ENCODE results near the gene VPS8. TPM values are rescaled to one million over a fixed set of nuclear protein-coding genes. Genes with fewer than 3 reads are reported as not detected.

The VPS8 gene
- total RNA-seq, 1 experiment from 2014 or later: 47.1 TPM

- DNase-seq (ENCODE audit: low spot score): no peak
These were observed 1.8 kb upstream of the VPS8 start for GRCh38 chr3:184810146-184810545.

- DNase-seq (ENCODE audit: low spot score): no peak
These were observed 932 bp upstream of the VPS8 start for GRCh38 chr3:184811034-184811433.

GRCh38 chr3:184811663-184811998 is 335 bp upstream of the VPS8 start:
- DNase-seq (ENCODE audit: low spot score): no peak

- DNase-seq (ENCODE audit: low spot score): no peak
These were observed 686 bp downstream of the VPS8 start for GRCh38 chr3:184812662-184813042.

GRCh38 chr3:184813357-184813756 is 1.4 kb downstream of the VPS8 start:
- no peak for DNase-seq (ENCODE audit: low spot score)

- DNase-seq (ENCODE audit: low spot score): peak; percentile 30
These were observed 2.2 kb downstream of the VPS8 start for GRCh38 chr3:184814214-184814613.

GRCh38 chr3:184815046-184815930 is 3.3 kb downstream of the VPS8 start:
- peak; percentile 96 for DNase-seq (ENCODE audit: low spot score)

GRCh38 chr3:184816614-184817013 is 4.6 kb downstream of the VPS8 start:
- DNase-seq (ENCODE audit: low spot score): no peak

GRCh38 chr3:184820525-184820924 is 8.6 kb downstream of the VPS8 start:
- DNase-seq (ENCODE audit: low spot score): no peak

- DNase-seq (ENCODE audit: low spot score): no peak
These were observed 9.1 kb downstream of the VPS8 start for GRCh38 chr3:184821034-184821433.

- no peak for DNase-seq (ENCODE audit: low spot score)
These were observed 10.1 kb downstream of the VPS8 start for GRCh38 chr3:184822081-184822480.

- DNase-seq (ENCODE audit: low spot score): no peak
These were observed 10.7 kb downstream of the VPS8 start for GRCh38 chr3:184822654-184823053.

GRCh38 chr3:184823990-184824389 is 12.0 kb downstream of the VPS8 start:
- no peak for DNase-seq (ENCODE audit: low spot score)

- no peak for DNase-seq (ENCODE audit: low spot score)
These were observed 13.3 kb downstream of the VPS8 start for GRCh38 chr3:184825121-184825820.

- DNase-seq (ENCODE audit: low spot score): no peak
These were observed 15.6 kb downstream of the VPS8 start for GRCh38 chr3:184827572-184827971.

- no peak for DNase-seq (ENCODE audit: low spot score)
These were observed 20.1 kb downstream of the VPS8 start for GRCh38 chr3:184832044-184832443.

GRCh38 chr3:184832903-184833302 is 20.9 kb downstream of the VPS8 start:
- DNase-seq (ENCODE audit: low spot score): no peak

- no peak for DNase-seq (ENCODE audit: low spot score)
These were observed 24.3 kb downstream of the VPS8 start for GRCh38 chr3:184836090-184836822.

GRCh38 chr3:184842433-184842832 is 30.5 kb downstream of the VPS8 start:
- DNase-seq (ENCODE audit: low spot score): no peak

- no peak for DNase-seq (ENCODE audit: low spot score)
These were observed 33.9 kb downstream of the VPS8 start for GRCh38 chr3:184845819-184846218.

- DNase-seq (ENCODE audit: low spot score): no peak
These were observed 34.5 kb downstream of the VPS8 start for GRCh38 chr3:184846496-184846895.

- DNase-seq (ENCODE audit: low spot score): no peak
These were observed 37.0 kb downstream of the VPS8 start for GRCh38 chr3:184848934-184849333.

- DNase-seq (ENCODE audit: low spot score): no peak
These were observed 38.2 kb downstream of the VPS8 start for GRCh38 chr3:184850201-184850600.
